Measurements from ENCODE around the gene NR5A1. TPM values are rescaled to one million over a fixed set of nuclear protein-coding genes. Genes with fewer than 3 reads are reported as not detected.

The NR5A1 gene
- total RNA-seq, 1 experiment from 2014 or later, result 0.64 TPM

GRCh38 chr9:124479371-124479770, 27.8 kb downstream of the NR5A1 start:
- no TSS peak for BruUV-seq (replicated peaks)
- H3K27ac ChIP-seq (ENCODE audit: low read depth, low read length), result no peak overlapping the region
- H3K9me2 ChIP-seq (ENCODE audit: insufficient read depth), result no peaks in the 10 kb centered on the region
- CTCF ChIA-PET, result no interaction called here
- no peak overlapping the region for H3K4me2 ChIP-seq (ENCODE audit: low read length)
- no peaks in the 10 kb centered on the region for H3K27me3 ChIP-seq (ENCODE audit: insufficient read depth, low read length)
- H3K4me1 ChIP-seq (ENCODE audit: control insufficient read depth in 1 of 2, insufficient read depth in 2 of 2, low read length in 2 of 2), result peaks cover 9 to 26% of the 10 kb centered on the region in 2 experiments
- ATAC-seq (no peak), DNase-seq (ENCODE audit: low read depth, low spot score) (no peak)
- H3K36me3 ChIP-seq (ENCODE audit: control insufficient read depth in 1 of 2, insufficient read depth in 2 of 2, low read length in 2 of 2), result no peaks in the 10 kb centered on the region
- H4K20me1 ChIP-seq (ENCODE audit: insufficient read depth), result no peaks in the 10 kb centered on the region
- RAD21 ChIA-PET (ENCODE audit: low non-redundant PET in 1 of 2, low total read pairs in 2 of 2, uncharacterized antibody in 2 of 2, unreplicated experiment in 2 of 2), result no interaction called here
- no peak for TF ChIP-seq CTCF (IDR thresholded peaks at IDR 0.05 in 2 of 3, conservative IDR thresholded peaks at IDR 0.05 in 1 of 3; ENCODE audit: borderline replicate concordance in 1 of 3, insufficient read depth in 1 of 3, low read depth in 2 of 3, low read length in 2 of 3)
- TF ChIP-seq POLR2AphosphoS5 (IDR thresholded peaks at IDR 0.05; ENCODE audit: low read depth, low read length), result no peak
- intact Hi-C loops (cut with micrococcal nuclease), result no loop called here
- no peak overlapping the region for H3K9ac ChIP-seq (ENCODE audit: low read length)
- POLR2A ChIA-PET, result no interaction called here
- no peaks in the 10 kb centered on the region for H3K79me2 ChIP-seq (ENCODE audit: insufficient read depth, low read length)
- H3K9me3 ChIP-seq (ENCODE audit: control insufficient read depth in 1 of 2, insufficient read depth in 1 of 2, low read depth in 1 of 2, low read length in 2 of 2), result no peaks in the 10 kb centered on the region
- H3K4me3 ChIP-seq (replicated peaks in 1 of 2; ENCODE audit: low read depth in 1 of 2, low read length in 2 of 2), result no peak overlapping the region
- no peak overlapping the region for H2AFZ ChIP-seq (ENCODE audit: low read depth, low read length, poor library complexity, severe bottlenecking)

GRCh38 chr9:124478354-124478753, 28.8 kb downstream of the NR5A1 start:
- Histone ChIP-seq H3K4me3 (replicated peaks in 1 of 2; ENCODE audit: low read depth in 1 of 2, low read length in 2 of 2) (no peak overlapping the region), H3K36me3 (ENCODE audit: control insufficient read depth in 1 of 2, insufficient read depth in 2 of 2, low read length in 2 of 2) (no peaks in the 10 kb centered on the region), H3K4me1 (ENCODE audit: control insufficient read depth in 1 of 2, insufficient read depth in 2 of 2, low read length in 2 of 2) (peaks cover 9 to 26% of the 10 kb centered on the region in 2 experiments), H4K20me1 (ENCODE audit: insufficient read depth) (no peaks in the 10 kb centered on the region), H3K9ac (ENCODE audit: low read length) (no peak overlapping the region), H3K79me2 (ENCODE audit: insufficient read depth, low read length) (no peaks in the 10 kb centered on the region), H3K27ac (ENCODE audit: low read depth, low read length) (no peak overlapping the region), H3K27me3 (ENCODE audit: insufficient read depth, low read length) (no peaks in the 10 kb centered on the region), H3K9me2 (ENCODE audit: insufficient read depth) (no peaks in the 10 kb centered on the region), H3K9me3 (ENCODE audit: control insufficient read depth in 1 of 2, insufficient read depth in 1 of 2, low read depth in 1 of 2, low read length in 2 of 2) (no peaks in the 10 kb centered on the region), H2AFZ (ENCODE audit: low read depth, low read length, poor library complexity, severe bottlenecking) (no peak overlapping the region), H3K4me2 (ENCODE audit: low read length) (peak overlapping the region; percentile 71; the same call in 1 of the 2 replicates)
- intact Hi-C loops (cut with micrococcal nuclease), result no loop called here
- DNase-seq (ENCODE audit: low read depth, low spot score), result no peak
- no peak for ATAC-seq
- ChIA-PET CTCF (no interaction called here), RAD21 (ENCODE audit: low non-redundant PET in 1 of 2, low total read pairs in 2 of 2, uncharacterized antibody in 2 of 2, unreplicated experiment in 2 of 2) (no interaction called here), POLR2A (interaction anchor here (0.8 kb wide), 1 partner anchor 27 kb away, joined by 5 read pairs; no protein-coding TSS in a partner anchor)
- no TSS peak for BruUV-seq (replicated peaks)
- TF ChIP-seq RAD21 (IDR thresholded peaks at IDR 0.05; ENCODE audit: low read depth) (no peak), ZNF274 (IDR thresholded peaks at IDR 0.05; ENCODE audit: low read depth, low read length) (no peak), CEBPB (IDR thresholded peaks at IDR 0.05; ENCODE audit: low read depth) (no peak), ELF1 (IDR thresholded peaks at IDR 0.05; ENCODE audit: borderline replicate concordance, low read depth) (no peak), FOSL1 (IDR thresholded peaks at IDR 0.05; ENCODE audit: low read depth) (no peak), ZBTB33 (IDR thresholded peaks at IDR 0.05; ENCODE audit: extremely low read depth, insufficient replicate concordance, low read length) (no peak), SIN3A (IDR thresholded peaks at IDR 0.05; ENCODE audit: low read depth) (no peak), TCF7L2 (IDR thresholded peaks at IDR 0.05; ENCODE audit: borderline replicate concordance, extremely low read depth, insufficient read depth, insufficient read length) (no peak), EZH2phosphoT487 (IDR thresholded peaks at IDR 0.05; ENCODE audit: borderline replicate concordance) (no peak), JUND (IDR thresholded peaks at IDR 0.05) (no peak), SRF (IDR thresholded peaks at IDR 0.05; ENCODE audit: low read depth) (no peak), EGR1 (IDR thresholded peaks at IDR 0.05; ENCODE audit: low read depth) (no peak), POLR2A (IDR thresholded peaks at IDR 0.05; ENCODE audit: borderline replicate concordance, extremely low read depth, insufficient read depth, insufficient read length) (no peak), CBX3 (IDR thresholded peaks at IDR 0.05; ENCODE audit: low read depth) (no peak)
- TF ChIP-seq, protein P1, sequence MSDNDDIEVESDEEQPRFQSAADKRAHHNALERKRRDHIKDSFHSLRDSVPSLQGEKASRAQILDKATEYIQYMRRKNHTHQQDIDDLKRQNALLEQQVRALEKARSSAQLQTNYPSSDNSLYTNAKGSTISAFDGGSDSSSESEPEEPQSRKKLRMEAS (IDR thresholded peaks at IDR 0.05), result no peak

Data from HCT116 (cell line).